DND-41 (cell line): ENCODE data around the gene TK2.
"Not testable (repeated sequence)": the region's sequence is repeated elsewhere in the genome, so short reads cannot be mapped to it uniquely, and the experiment has no call there.

Experiments used
- EZH2 ChIP-seq: IDR thresholded peaks from 3 replicates; pipeline ENCODE4 v1.6.1; 2012; ENCODE audit warnings: borderline replicate concordance, low read depth, mild to moderate bottlenecking, moderate library complexity, low read length, inconsistent platforms; ENCODE audit not compliant: severe bottlenecking
- TF ChIP-seq, protein P1 (sequence below): IDR thresholded peaks from 2 replicates; pipeline ENCODE4 v1.5.1; 2012; ENCODE audit warnings: borderline replicate concordance, low read length, moderate library complexity, mild to moderate bottlenecking; ENCODE audit not compliant: poor library complexity, severe bottlenecking; ENCODE audit errors: extremely low read depth

DNA sequence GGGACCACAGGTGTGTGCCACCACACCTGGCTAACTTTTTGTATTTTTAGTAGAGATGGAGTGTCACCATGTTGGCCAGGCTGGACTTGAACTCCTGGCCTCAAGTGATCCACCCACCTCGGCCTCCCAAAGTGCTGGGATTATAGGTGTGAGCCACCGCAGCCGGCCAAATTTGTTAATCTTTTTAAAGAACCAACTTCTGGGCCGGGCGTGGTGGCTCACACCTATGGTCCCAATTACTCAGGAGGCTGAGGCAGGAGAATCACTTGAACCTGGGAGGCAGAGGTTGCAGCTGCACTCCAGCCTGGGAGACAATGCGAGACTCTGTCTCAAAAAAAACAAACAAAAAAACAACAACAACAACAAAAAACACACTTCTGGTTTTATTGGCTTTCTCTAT lies 84.0 kb downstream of the TK2 start:
- TF ChIP-seq, protein P1, sequence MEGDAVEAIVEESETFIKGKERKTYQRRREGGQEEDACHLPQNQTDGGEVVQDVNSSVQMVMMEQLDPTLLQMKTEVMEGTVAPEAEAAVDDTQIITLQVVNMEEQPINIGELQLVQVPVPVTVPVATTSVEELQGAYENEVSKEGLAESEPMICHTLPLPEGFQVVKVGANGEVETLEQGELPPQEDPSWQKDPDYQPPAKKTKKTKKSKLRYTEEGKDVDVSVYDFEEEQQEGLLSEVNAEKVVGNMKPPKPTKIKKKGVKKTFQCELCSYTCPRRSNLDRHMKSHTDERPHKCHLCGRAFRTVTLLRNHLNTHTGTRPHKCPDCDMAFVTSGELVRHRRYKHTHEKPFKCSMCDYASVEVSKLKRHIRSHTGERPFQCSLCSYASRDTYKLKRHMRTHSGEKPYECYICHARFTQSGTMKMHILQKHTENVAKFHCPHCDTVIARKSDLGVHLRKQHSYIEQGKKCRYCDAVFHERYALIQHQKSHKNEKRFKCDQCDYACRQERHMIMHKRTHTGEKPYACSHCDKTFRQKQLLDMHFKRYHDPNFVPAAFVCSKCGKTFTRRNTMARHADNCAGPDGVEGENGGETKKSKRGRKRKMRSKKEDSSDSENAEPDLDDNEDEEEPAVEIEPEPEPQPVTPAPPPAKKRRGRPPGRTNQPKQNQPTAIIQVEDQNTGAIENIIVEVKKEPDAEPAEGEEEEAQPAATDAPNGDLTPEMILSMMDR = not testable (repeated sequence)
- not testable (repeated sequence) for TF ChIP-seq EZH2
